Psoas muscle (tissue), 8 donors: Measurements from ENCODE around the gene LAMA5. TPM values are rescaled to one million over a fixed set of nuclear protein-coding genes. Genes with fewer than 3 reads are reported as not detected.

ENCODE experiments used
- ATAC-seq, 4 donors: fragments of 200-7000 bp; cut with Tn5 transposase; one replicate each; pipeline ENCODE4 v1.9.1; 2020; ENCODE audit warnings: moderate library complexity in 3 of 4, mild to moderate bottlenecking in 2 of 4
- DNase-seq, 2 donors: peaks; one replicate each; pipeline ENCODE4 v3.0.0-alpha.2; 2020
- H3K27ac ChIP-seq: fragments of 200-600 bp; one replicate; pipeline ENCODE4 v1.8.0; 2022
- H3K27me3 ChIP-seq, 3 donors: fragments of 200-600 bp in 1 of 3; one replicate each; pipeline versions ENCODE4 v1.6.1 to v1.8.0; 2013 to 2022; ENCODE audit warnings: low read length in 2 of 3, mild to moderate bottlenecking in 2 of 3, moderate library complexity in 1 of 3; ENCODE audit not compliant: insufficient read depth in 3 of 3
- H3K36me3 ChIP-seq, 2 donors: fragments of 200-600 bp in 1 of 2; one replicate each; pipeline versions ENCODE4 v1.6.1 to v1.8.0; 2013 to 2022; ENCODE audit warnings: low read depth in 1 of 2, mild to moderate bottlenecking in 1 of 2, moderate library complexity in 1 of 2; ENCODE audit not compliant: insufficient read depth in 1 of 2
- H3K4me1 ChIP-seq: fragments of 200-600 bp; one replicate; pipeline ENCODE4 v1.8.0; 2022
- H3K4me3 ChIP-seq: fragments of 200-600 bp; one replicate; pipeline ENCODE4 v1.8.0; 2022; ENCODE audit warnings: mild to moderate bottlenecking
- H3K9me3 ChIP-seq: fragments of 200-600 bp; one replicate; pipeline ENCODE4 v1.8.0; 2022
- WGBS, 3 donors: extraction: QIAGEN DNeasy Blood & Tissue Kit; methylation state at CpG; one replicate each; pipeline versions ENCODE4 v1.1.6 to v1.1.7; 2013; 5-methylcytosine and 5-hydroxymethylcytosine counted together
- intact Hi-C, 2 donors: fragments of 100-400 bp; cut with DNase I; formaldehyde crosslinking; loops; one replicate each; pipeline versions ENCODE4 v1.11.0 to v1.14.2; 2022
- polyA plus RNA-seq, 3 donors: library from polyadenylated mRNA; stranded (reverse); fragments of 200-250 nt; gene quantifications; one replicate each; pipeline ENCODE4 v1.2.3, GENCODE V29; 2013
- total RNA-seq, 4 donors: library from RNA; stranded (reverse); fragmentation: NEBNext Ultra II Directional in 2 of 4; extraction: Animal tissue kit (Norgen Biotek cat#: 25700) in 2 of 4; gene quantifications; one replicate each; pipeline versions ENCODE4 v1.2.1 to v1.2.4, GENCODE V29; 2021 to 2023
- TF ChIP-seq, protein P1 (sequence below): fragments of 200-600 bp; IDR thresholded peaks from one replicate; pipeline ENCODE4 v1.8.0; 2022; ENCODE audit warnings: antibody characterized with exemption
- donor health status: healthy with polysubstance abuse.
- donor health status: DM: no; HTN: no; CAD: no; lungs with moderate emphysema.
- donor health status: Bipolar disorder and iron deficiency.
- donor health status: healthy.
- donor health status: DM: yes; HTN: yes; CAD: no.
- donor health status: DM: no; HTN: no; CAD: no.
- donor health status: DM: no; HTN: no; CAD: no.
- donor health status: DM: yes; HTN: yes; CAD: no.

Gene LAMA5
- total and polyA plus RNA-seq, 7 donors, result 14.4 to 74.6 (median 34.2) TPM

DNA sequence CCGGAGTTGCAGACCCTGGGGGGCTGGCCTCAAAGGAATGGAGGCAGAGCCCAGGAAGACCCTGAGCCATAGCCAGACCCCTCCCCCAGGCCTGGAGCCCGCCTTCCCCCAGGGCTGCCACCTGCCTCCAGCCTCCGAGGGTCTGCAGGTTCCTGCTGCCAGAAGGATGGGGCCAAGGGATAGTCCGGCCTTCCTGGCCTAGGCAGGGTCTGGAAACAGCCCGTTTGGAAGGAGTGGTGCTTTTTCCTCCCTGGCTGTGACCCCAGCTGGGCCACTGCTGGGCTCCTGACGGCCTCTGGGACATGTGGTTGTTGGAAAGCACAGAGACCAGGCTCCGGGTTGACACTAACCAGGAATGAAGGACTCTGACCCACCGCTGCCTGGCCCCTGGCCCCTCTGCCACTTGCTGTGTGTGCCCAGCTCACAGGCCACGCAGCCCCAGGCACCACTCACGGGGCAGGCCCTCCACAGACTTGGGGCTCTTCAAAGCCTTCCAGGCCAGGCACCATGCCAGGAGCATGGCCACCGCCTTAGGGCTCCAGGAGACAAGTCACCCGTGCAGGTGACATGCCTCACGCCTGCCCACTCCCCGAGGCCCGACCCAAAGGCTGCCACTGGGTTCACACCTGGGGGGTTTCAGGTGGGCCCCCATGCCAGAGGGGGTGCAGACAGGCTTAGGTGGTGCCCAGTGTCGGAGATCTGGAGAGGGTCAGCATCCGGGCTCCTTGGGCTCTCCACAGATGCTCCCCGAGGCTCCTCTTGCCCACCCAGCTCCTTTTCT, 3.9 kb upstream of the LAMA5 start:
- DNase-seq (no peak), ATAC-seq (no peak)
- WGBS, 3 donors, result 60 to 74% (median 71%) methylated on average over 18 of the region's 18 CpGs
- Histone ChIP-seq H3K27me3 (no peaks in the 10 kb centered on the region), H3K36me3 (no peaks in the 10 kb centered on the region), H3K27ac (peak overlapping the region; percentile 87), H3K4me1 (peaks cover 38% of the 10 kb centered on the region), H3K9me3 (no peaks in the 10 kb centered on the region), H3K4me3 (no peak overlapping the region)
- intact Hi-C loops, result loop anchor here in 1 of 2 donors (5.0 kb wide), 1 partner anchor 64 kb away; no protein-coding TSS in a partner anchor
- TF ChIP-seq, protein P1, sequence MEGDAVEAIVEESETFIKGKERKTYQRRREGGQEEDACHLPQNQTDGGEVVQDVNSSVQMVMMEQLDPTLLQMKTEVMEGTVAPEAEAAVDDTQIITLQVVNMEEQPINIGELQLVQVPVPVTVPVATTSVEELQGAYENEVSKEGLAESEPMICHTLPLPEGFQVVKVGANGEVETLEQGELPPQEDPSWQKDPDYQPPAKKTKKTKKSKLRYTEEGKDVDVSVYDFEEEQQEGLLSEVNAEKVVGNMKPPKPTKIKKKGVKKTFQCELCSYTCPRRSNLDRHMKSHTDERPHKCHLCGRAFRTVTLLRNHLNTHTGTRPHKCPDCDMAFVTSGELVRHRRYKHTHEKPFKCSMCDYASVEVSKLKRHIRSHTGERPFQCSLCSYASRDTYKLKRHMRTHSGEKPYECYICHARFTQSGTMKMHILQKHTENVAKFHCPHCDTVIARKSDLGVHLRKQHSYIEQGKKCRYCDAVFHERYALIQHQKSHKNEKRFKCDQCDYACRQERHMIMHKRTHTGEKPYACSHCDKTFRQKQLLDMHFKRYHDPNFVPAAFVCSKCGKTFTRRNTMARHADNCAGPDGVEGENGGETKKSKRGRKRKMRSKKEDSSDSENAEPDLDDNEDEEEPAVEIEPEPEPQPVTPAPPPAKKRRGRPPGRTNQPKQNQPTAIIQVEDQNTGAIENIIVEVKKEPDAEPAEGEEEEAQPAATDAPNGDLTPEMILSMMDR, result no peak

DNA sequence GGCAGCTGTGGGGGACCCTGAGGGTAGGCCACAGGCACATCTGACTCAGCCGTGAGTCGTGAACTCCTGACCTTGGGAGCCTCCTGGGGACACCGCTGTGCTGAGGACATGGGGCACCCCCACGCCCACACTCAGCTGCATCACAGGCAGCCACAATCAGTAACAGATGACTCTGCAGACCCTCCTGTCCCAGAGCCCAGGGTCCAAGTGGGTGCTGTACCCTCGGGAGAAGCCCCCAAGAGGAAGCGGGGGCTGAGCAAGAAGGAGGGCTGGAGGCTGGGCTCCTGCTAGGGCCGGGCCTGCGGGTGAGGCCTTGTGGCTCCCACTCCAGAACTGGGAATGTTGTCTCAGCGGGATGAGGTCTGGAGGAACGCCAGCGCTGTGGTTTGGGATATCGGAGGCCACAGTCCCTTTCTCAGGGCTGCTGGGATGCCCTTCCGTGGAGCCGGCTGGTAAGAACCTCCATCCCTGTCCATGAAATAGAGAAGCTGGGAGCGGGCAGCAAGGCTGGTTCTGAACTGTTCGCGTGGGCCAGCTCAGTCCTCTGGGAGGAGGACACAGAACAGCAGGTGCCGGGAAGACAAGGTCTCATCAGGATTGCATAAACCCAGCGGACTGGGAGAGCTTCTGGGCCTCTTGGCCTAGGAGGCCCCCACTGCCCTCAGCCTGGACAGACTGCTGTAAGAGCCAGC, 3.1 kb upstream of the LAMA5 start:
- intact Hi-C loops, result loop anchor here in 1 of 2 donors (5.0 kb wide), 1 partner anchor 63 kb away; no protein-coding TSS in a partner anchor
- no peaks in the 10 kb centered on the region for H3K9me3 ChIP-seq
- peaks cover 45% of the 10 kb centered on the region for H3K4me1 ChIP-seq
- no peaks in the 10 kb centered on the region for H3K36me3 ChIP-seq
- WGBS, 3 donors, result 49 to 65% (median 55%) methylated on average over 19 of the region's 19 CpGs
- no peaks in the 10 kb centered on the region for H3K27me3 ChIP-seq
- TF ChIP-seq, protein P1, result no peak
- H3K27ac ChIP-seq, result peak overlapping the region; percentile 87
- H3K4me3 ChIP-seq, result no peak overlapping the region
- ATAC-seq (peak in 1 of 4 donors; percentile 9), DNase-seq (peak in 1 of 2 donors; percentile 45)

GRCh38 chr20:62369815-62370114, 2.7 kb upstream of the LAMA5 start:
- H3K4me3 ChIP-seq, result no peak overlapping the region
- no peaks in the 10 kb centered on the region for H3K9me3 ChIP-seq
- ATAC-seq (no peak), DNase-seq (no peak)
- peak overlapping the region; percentile 87 for H3K27ac ChIP-seq
- H3K4me1 ChIP-seq, result peaks cover 49% of the 10 kb centered on the region
- H3K36me3 ChIP-seq, result no peaks in the 10 kb centered on the region
- H3K27me3 ChIP-seq, result no peaks in the 10 kb centered on the region
- WGBS, 3 donors, result 51 to 56% (median 55%) methylated on average over 1 to 4 of the region's 4 CpGs
- TF ChIP-seq, protein P1, result no peak
- intact Hi-C loops, result loop anchor here in 1 of 2 donors (5.0 kb wide), 1 partner anchor 62 kb away; no protein-coding TSS in a partner anchor

DNA sequence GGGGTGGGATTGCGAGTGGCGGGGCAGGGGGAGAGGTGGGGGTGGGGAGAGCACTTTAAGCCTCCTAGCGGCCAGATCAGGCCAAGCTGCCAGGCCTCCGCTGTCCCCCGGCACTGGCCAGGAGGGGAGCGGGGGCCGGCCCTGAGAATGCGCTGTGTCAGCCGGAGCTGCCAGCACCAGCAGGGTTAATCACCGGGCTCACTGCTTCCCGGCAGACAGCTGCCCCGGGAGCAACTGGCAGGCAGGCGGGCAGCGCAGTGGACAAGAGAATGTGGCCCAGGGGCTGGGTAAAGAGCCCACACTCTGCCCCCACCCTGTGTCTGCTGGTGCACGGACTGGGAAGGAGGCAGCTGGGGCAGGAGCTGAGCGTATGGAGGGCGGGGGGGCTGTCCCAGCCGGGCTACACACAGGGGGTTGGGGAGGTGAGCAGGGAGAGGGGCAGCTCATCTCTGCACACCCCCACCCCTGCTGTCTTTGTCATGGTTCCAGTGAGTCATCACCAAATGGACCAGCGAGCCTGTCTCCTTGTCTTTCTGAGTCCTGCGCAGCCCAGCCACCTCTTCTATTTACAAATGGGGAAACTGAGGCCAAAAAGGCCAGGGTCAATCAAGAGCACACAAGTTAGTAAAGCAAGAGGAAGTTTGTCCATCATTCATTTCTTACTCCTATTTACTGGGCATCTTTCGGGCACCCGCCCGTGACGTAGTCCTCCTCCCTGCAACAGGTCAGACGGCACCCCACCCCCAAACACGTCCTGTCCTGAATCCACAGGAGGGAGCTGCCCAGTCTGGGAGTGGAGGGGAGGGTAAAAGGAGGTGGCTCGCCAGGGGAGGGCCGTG, 2.1 kb upstream of the LAMA5 start:
- ATAC-seq (peak; percentile 43 to 71 (median 64)), DNase-seq (peak; percentile 67 to 69)
- Histone ChIP-seq H3K4me3 (peak overlapping the region; percentile 75), H3K27ac (peak overlapping the region; percentile 87), H3K36me3 (no peaks in the 10 kb centered on the region), H3K9me3 (no peaks in the 10 kb centered on the region), H3K4me1 (peaks cover 55% of the 10 kb centered on the region), H3K27me3 (no peaks in the 10 kb centered on the region)
- 17 to 29% (median 21%) methylated on average over 24 to 28 of the region's 28 CpGs for WGBS, 3 donors
- TF ChIP-seq, protein P1, result peak; percentile 41
- intact Hi-C loops, result no loop called here
